ENCODE results near the gene SLC6A13. TPM values are rescaled to one million over a fixed set of nuclear protein-coding genes. Genes with fewer than 3 reads are reported as not detected.
A peak's percentile ranks its signal among the peaks of the same experiment; 100 is the strongest.
"Not testable (repeated sequence)": the region's sequence is repeated elsewhere in the genome, so short reads cannot be mapped to it uniquely, and the experiment has no call there.

Gene SLC6A13
- polyA plus RNA-seq, 2 of the 4 experiments (the other 2 are of a cell fraction), result 0.43 to 0.49 TPM

DNA sequence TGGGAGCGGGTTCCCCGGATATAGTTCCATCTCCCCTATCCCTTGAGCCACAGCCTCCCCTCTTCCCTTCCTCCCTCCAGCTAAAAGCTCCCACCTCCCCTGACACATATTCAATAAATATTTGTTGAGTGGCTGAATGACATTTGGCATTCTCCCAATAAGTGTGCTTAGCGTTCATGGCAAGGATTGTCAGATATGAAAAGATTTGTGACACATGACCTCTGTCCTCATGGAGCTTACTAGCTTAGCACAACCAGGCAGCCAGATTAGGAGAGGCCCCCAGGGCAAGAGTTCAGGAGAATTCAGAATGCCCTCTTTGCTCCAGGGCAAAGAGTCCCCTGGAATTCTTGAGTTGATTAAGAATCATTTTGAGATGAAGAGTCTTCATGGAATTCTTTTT is 26.2 kb downstream of the SLC6A13 start (continued):
- TF ChIP-seq, protein P1, sequence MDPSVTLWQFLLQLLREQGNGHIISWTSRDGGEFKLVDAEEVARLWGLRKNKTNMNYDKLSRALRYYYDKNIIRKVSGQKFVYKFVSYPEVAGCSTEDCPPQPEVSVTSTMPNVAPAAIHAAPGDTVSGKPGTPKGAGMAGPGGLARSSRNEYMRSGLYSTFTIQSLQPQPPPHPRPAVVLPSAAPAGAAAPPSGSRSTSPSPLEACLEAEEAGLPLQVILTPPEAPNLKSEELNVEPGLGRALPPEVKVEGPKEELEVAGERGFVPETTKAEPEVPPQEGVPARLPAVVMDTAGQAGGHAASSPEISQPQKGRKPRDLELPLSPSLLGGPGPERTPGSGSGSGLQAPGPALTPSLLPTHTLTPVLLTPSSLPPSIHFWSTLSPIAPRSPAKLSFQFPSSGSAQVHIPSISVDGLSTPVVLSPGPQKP (IDR thresholded peaks at IDR 0.05; ENCODE audit: low read depth, low read length), result no peak
- TF ChIP-seq ESRRA (IDR thresholded peaks at IDR 0.05; ENCODE audit: borderline replicate concordance, low read length) (no peak), EHMT2 (IDR thresholded peaks at IDR 0.05; ENCODE audit: low read depth) (no peak)

DNA sequence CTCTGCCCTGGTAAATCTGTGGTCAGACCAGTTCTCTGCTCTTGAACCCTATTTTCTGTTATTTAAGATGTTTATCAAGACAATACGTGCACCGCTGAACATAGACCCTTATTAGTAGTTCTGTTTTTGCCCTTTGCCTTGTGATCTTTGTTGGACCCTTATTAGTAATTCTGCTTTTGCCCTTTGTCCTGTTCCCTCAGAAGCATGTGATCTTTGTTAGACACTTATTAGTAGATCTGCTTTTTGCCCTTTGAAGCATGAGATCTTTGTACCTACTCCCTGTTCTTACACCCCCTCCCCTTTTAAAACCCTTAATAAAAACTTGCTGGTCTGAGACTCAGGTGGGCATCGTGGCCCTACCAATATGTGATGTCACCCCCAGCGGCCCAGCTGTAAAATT is 26.7 kb downstream of the SLC6A13 start:
- H3K9me3 ChIP-seq; H3K4me1 ChIP-seq; H3K4me2 ChIP-seq; ATAC-seq; H3K4me3 ChIP-seq; H3K27ac ChIP-seq; DNase-seq (ENCODE audit: low read depth in 1 of 2, low spot score in 1 of 2); POLR2A ChIA-PET; FAIRE-seq: not testable (repeated sequence)
- CTCF ChIA-PET, result interaction anchor here (1.2 kb wide), 1 partner anchor 16 kb away, joined by 4 read pairs; no protein-coding TSS in a partner anchor
- 51% methylated on average over 4 of the region's 4 CpGs for WGBS (ENCODE audit: missing lambda C conversion rate)

DNA sequence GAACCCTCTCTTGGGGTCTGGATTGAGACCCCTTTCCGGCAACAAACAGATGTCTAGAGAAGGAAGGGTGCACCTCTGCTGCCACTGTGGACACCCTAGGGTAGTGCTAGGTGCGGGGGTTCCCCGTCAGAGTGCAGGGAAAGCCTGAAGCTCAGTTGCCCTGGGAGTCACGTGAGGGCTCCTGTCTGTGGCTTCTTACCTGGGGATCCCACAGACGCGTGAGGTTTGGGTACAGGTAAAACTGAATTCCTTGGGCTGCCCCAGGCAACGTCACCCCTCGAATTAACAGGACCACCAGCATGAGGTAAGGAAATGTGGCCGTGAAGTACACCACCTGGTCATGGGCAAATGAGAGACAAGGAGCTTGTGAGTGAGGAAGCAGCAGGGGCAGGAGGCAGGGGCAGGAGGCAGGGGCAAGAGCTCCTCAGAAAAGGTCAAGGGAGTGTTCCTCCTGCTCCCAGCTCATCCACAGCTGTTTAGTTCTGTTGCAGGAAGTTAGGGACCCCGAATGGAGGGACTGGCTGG is 27.7 kb downstream of the SLC6A13 start:
- Histone ChIP-seq H3K4me1 (0 out of 3 replicates have a peak, but pooled peaks cover 4% of the 10 kb centered on the region), H3K4me3 (no peak overlapping the region), H3K9me3 (peaks cover 2% of the 10 kb centered on the region; the same call in 1 of the 3 replicates), H3K27ac (no peak overlapping the region), H3K4me2 (no peak overlapping the region)
- POLR2A ChIA-PET, result no interaction called here
- ATAC-seq (no peak), DNase-seq (ENCODE audit: low read depth in 1 of 2, low spot score in 1 of 2) (no peak), FAIRE-seq (no peak)
- WGBS (ENCODE audit: missing lambda C conversion rate), result 39% methylated on average over 10 of the region's 10 CpGs
- no peak for TF ChIP-seq TP53 (CRISPR knock-in tag; IDR thresholded peaks at IDR 0.05)
- TF ChIP-seq, protein P2, sequence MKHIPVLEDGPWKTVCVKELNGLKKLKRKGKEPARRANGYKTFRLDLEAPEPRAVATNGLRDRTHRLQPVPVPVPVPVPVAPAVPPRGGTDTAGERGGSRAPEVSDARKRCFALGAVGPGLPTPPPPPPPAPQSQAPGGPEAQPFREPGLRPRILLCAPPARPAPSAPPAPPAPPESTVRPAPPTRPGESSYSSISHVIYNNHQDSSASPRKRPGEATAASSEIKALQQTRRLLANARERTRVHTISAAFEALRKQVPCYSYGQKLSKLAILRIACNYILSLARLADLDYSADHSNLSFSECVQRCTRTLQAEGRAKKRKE (CRISPR knock-in tag; IDR thresholded peaks at IDR 0.05; ENCODE audit: low read depth), result no peak
- TF ChIP-seq, protein P3, sequence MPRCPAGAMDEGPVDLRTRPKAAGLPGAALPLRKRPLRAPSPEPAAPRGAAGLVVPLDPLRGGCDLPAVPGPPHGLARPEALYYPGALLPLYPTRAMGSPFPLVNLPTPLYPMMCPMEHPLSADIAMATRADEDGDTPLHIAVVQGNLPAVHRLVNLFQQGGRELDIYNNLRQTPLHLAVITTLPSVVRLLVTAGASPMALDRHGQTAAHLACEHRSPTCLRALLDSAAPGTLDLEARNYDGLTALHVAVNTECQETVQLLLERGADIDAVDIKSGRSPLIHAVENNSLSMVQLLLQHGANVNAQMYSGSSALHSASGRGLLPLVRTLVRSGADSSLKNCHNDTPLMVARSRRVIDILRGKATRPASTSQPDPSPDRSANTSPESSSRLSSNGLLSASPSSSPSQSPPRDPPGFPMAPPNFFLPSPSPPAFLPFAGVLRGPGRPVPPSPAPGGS (IDR thresholded peaks at IDR 0.05), result no peak
- 0 out of 2 replicates have a peak, but pooled peaks have one; percentile 5 for TF ChIP-seq POLR2A (IDR thresholded peaks at IDR 0.05; ENCODE audit: low read length)
- no peak for TF ChIP-seq HDAC2 (IDR thresholded peaks at IDR 0.05)
- no peak for TF ChIP-seq NPAS2 (CRISPR knock-in tag; IDR thresholded peaks at IDR 0.05; ENCODE audit: borderline replicate concordance)
- CTCF ChIA-PET, result interaction anchor here (1.1 to 5.3 kb wide), 4 partner anchors 9 to 25 kb away, joined by 3 to 19 read pairs (median 4); no protein-coding TSS in a partner anchor

DNA sequence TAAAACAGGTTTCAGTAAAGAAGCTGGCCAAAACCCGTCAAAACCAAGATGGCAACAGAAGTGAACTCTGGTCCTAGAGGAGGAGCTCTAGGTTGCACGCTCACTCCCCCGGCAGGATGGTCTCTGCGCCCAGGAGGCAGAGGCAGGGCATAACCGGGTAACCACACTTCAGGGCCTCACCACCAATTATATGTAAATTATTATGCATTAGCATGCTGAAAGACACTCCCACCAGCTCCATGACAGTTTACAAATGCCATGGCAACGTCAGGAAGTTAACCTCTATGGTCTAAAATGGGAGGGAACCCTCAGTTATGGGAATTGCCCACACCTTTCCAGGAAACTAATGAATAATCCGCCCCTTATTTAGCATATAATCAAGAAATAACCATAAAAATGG is 28.6 kb downstream of the SLC6A13 start:
- CTCF ChIA-PET, result interaction anchor here (1.8 to 5.3 kb wide), 2 partner anchors 11 to 24 kb away, joined by 3 to 19 read pairs; no protein-coding TSS in a partner anchor
- ATAC-seq (no peak), DNase-seq (ENCODE audit: low read depth in 1 of 2, low spot score in 1 of 2) (no peak), FAIRE-seq (no peak)
- POLR2A ChIA-PET, result no interaction called here
- H3K27ac ChIP-seq, result no peak overlapping the region
- peaks cover 2% of the 10 kb centered on the region; the same call in 1 of the 3 replicates for H3K9me3 ChIP-seq
- 62% methylated on average over 7 of the region's 7 CpGs for WGBS (ENCODE audit: missing lambda C conversion rate)
- H3K4me1 ChIP-seq, result 0 out of 3 replicates have a peak, but pooled peaks cover 4% of the 10 kb centered on the region
- H3K4me3 ChIP-seq, result no peak overlapping the region
- no peak overlapping the region for H3K4me2 ChIP-seq
- TF ChIP-seq RARB (CRISPR knock-in tag; IDR thresholded peaks at IDR 0.05) (no peak), HEYL (CRISPR knock-in tag; IDR thresholded peaks at IDR 0.05) (no peak), HOXB13 (CRISPR knock-in tag; IDR thresholded peaks at IDR 0.05; ENCODE audit: low read depth) (no peak), FOXS1 (CRISPR knock-in tag; IDR thresholded peaks at IDR 0.05) (no peak), RAD21 (conservative IDR thresholded peaks at IDR 0.05 in 1 of 2, IDR thresholded peaks at IDR 0.05 in 1 of 2) (no peak), GATA3 (IDR thresholded peaks at IDR 0.05; ENCODE audit: borderline replicate concordance) (no peak), PHF8 (IDR thresholded peaks at IDR 0.05; ENCODE audit: borderline replicate concordance, low read depth) (no peak), TP53 (CRISPR knock-in tag; IDR thresholded peaks at IDR 0.05) (no peak), NPAS2 (CRISPR knock-in tag; IDR thresholded peaks at IDR 0.05; ENCODE audit: borderline replicate concordance) (no peak), ZC3H11A (IDR thresholded peaks at IDR 0.05) (no peak), CHD4 (IDR thresholded peaks at IDR 0.05; ENCODE audit: borderline replicate concordance) (no peak), FOSL2 (IDR thresholded peaks at IDR 0.05) (no peak), FOSL2 (CRISPR knock-in tag; IDR thresholded peaks at IDR 0.05) (no peak), EHMT2 (IDR thresholded peaks at IDR 0.05; ENCODE audit: low read depth) (no peak), BHLHE40 (IDR thresholded peaks at IDR 0.05; ENCODE audit: low read depth, low read length) (no peak)
- TF ChIP-seq, protein P4, sequence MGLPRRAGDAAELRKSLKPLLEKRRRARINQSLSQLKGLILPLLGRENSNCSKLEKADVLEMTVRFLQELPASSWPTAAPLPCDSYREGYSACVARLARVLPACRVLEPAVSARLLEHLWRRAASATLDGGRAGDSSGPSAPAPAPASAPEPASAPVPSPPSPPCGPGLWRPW (IDR thresholded peaks at IDR 0.05), result no peak
